HepG2 (cell line): Measurements from ENCODE around the gene GAL3ST2. TPM values are rescaled to one million over a fixed set of nuclear protein-coding genes. Genes with fewer than 3 reads are reported as not detected.

ENCODE experiments used
- ARID2 ChIP-seq: sonication (generic); formaldehyde crosslinking; IDR thresholded peaks from 2 replicates; pipeline ENCODE4 v1.8.1; 2022; ENCODE audit warnings: mild to moderate bottlenecking, missing genetic modification reagents, borderline replicate concordance
- ATF7 ChIP-seq, 2 experiments: fragments of 450-650 bp in 1 of 2; sonication (generic) in 1 of 2; formaldehyde crosslinking in 1 of 2; IDR thresholded peaks; 2 replicates each; pipeline versions ENCODE4 v1.4.0 to v1.6.1; 2016 to 2020; ENCODE audit warnings: antibody characterized with exemption in 1 of 2, mild to moderate bottlenecking in 1 of 2, missing genetic modification reagents in 1 of 2
- ATF7-NPFF ChIP-seq: sonication (generic); formaldehyde crosslinking; IDR thresholded peaks from 2 replicates; pipeline ENCODE4 v1.8.1; 2023; ENCODE audit warnings: mild to moderate bottlenecking, low read depth, missing genetic modification reagents, moderate library complexity
- CENPT ChIP-seq: sonication (generic); formaldehyde crosslinking; IDR thresholded peaks from 2 replicates; pipeline ENCODE4 v1.8.0; 2022; ENCODE audit warnings: low read depth, mild to moderate bottlenecking, moderate library complexity, missing genetic modification reagents
- ELK4 ChIP-seq: sonication (generic); formaldehyde crosslinking; IDR thresholded peaks from 2 replicates; pipeline ENCODE4 v1.9.0; 2021; ENCODE audit warnings: missing genetic modification reagents, borderline replicate concordance
- HDAC2 ChIP-seq: sonication (generic); formaldehyde crosslinking; IDR thresholded peaks from 2 replicates; pipeline ENCODE4 v1.4.0; 2020; ENCODE audit warnings: missing genetic modification reagents
- KDM6A ChIP-seq: IDR thresholded peaks from 2 replicates; pipeline ENCODE4 v1.6.1; 2016; ENCODE audit warnings: low read depth
- MAFF ChIP-seq: IDR thresholded peaks from 2 replicates; pipeline ENCODE4 v1.6.1; 2011; ENCODE audit warnings: low read depth, low read length, improper control_type of control experiment
- PBX2 ChIP-seq: IDR thresholded peaks from 2 replicates; pipeline ENCODE4 v1.6.1; 2016; ENCODE audit warnings: control low read depth
- RBAK ChIP-seq: sonication (generic); formaldehyde crosslinking; IDR thresholded peaks from 2 replicates; pipeline ENCODE4 v1.5.1; 2020; ENCODE audit warnings: mild to moderate bottlenecking, missing genetic modification reagents
- SAFB2 ChIP-seq: sonication (generic); formaldehyde crosslinking; IDR thresholded peaks from 2 replicates; pipeline ENCODE4 v1.5.1; 2020; ENCODE audit warnings: missing genetic modification reagents, low read depth, mild to moderate bottlenecking, borderline replicate concordance
- SNAPC4 ChIP-seq: sonication (generic); formaldehyde crosslinking; IDR thresholded peaks from 2 replicates; pipeline ENCODE4 v1.4.0; 2020; ENCODE audit warnings: mild to moderate bottlenecking, missing genetic modification reagents
- TFAP4 ChIP-seq: sonication (generic); IDR thresholded peaks from 2 replicates; pipeline ENCODE4 v1.6.1; 2016; ENCODE audit warnings: low read depth, borderline replicate concordance
- ZNF430 ChIP-seq: sonication (generic); formaldehyde crosslinking; IDR thresholded peaks from 2 replicates; pipeline ENCODE4 v1.9.0; 2021; ENCODE audit warnings: mild to moderate bottlenecking, missing genetic modification reagents
- ZNF558 ChIP-seq: sonication (generic); formaldehyde crosslinking; IDR thresholded peaks from 2 replicates; pipeline ENCODE4 v1.9.0; 2022; ENCODE audit warnings: mild to moderate bottlenecking, missing genetic modification reagents, borderline replicate concordance
- ZNF598 ChIP-seq: sonication (generic); formaldehyde crosslinking; IDR thresholded peaks from 2 replicates; pipeline ENCODE4 v1.5.1; 2020; ENCODE audit warnings: mild to moderate bottlenecking, missing genetic modification reagents, borderline replicate concordance
- ZNF878 ChIP-seq: sonication (generic); formaldehyde crosslinking; IDR thresholded peaks from 2 replicates; pipeline ENCODE4 v1.8.1; 2023; ENCODE audit warnings: mild to moderate bottlenecking, missing genetic modification reagents, moderate library complexity
- ZSCAN22 ChIP-seq: sonication (generic); formaldehyde crosslinking; IDR thresholded peaks from 2 replicates; pipeline ENCODE4 v1.4.0; 2020; ENCODE audit warnings: mild to moderate bottlenecking, missing genetic modification reagents
- polyA plus RNA-seq, 8 experiments: library from polyadenylated mRNA; depleted of rRNA in 3 of 8; stranded (reverse) in 7 of 8; unstranded in 1 of 8; fragments of >200 nt; fragmentation: Illumina TruSeq in 4 of 8; extraction: Trizol in 4 of 8; gene quantifications; 2 replicates each; pipeline versions ENCODE4 v1.2.1 to v1.2.3, GENCODE V29; 2011 to 2016; ENCODE audit warnings: low read depth in 4 of 8, missing spikeins in 1 of 8, mixed read lengths in 1 of 8; ENCODE audit not compliant: insufficient read depth in 1 of 8
- total RNA-seq, 5 experiments: library from RNA; depleted of rRNA; stranded (reverse); fragments of >200 nt; fragmentation: Illumina TruSeq; extraction: Trizol; gene quantifications; 2 replicates each; pipeline ENCODE4 v1.2.3, GENCODE V29; 2016; ENCODE audit warnings: low read depth in 1 of 5

The GAL3ST2 gene
- total and polyA plus RNA-seq, 2 of the 13 experiments (the other 11 are each of a cell fraction or from before 2014, with no cell fraction given): 0.17 to 0.20 TPM

- TF ChIP-seq PBX2 (CRISPR knock-in tag) (no peak), RBAK (0 out of 2 replicates have a peak, but pooled peaks have one; percentile 50), ZNF558 (CRISPR knock-in tag) (peak; percentile 53; the same call in 1 of the 2 replicates), TFAP4 (0 out of 2 replicates have a peak, but pooled peaks have one; percentile 15), ATF7 (IDR thresholded peaks at IDR 0.05) (no peak), ATF7 (CRISPR knock-in tag; IDR thresholded peaks at IDR 0.05) (no peak; the same call in 1 of the 2 replicates), ZSCAN22 (CRISPR knock-in tag) (peak; percentile 61; the same call in 1 of the 2 replicates), ZNF598 (CRISPR knock-in tag) (peak; percentile 94; the same call in 1 of the 2 replicates), ARID2 (CRISPR knock-in tag) (no peak; the same call in 1 of the 2 replicates), KDM6A (CRISPR knock-in tag) (no peak), CENPT (CRISPR knock-in tag) (peak; percentile 70; the same call in 1 of the 2 replicates), SNAPC4 (CRISPR knock-in tag) (0 out of 2 replicates have a peak, but pooled peaks have one; percentile 17), ATF7-NPFF (CRISPR knock-in tag) (peak; percentile 99), HDAC2 (CRISPR knock-in tag) (peak; percentile 67), SAFB2 (CRISPR knock-in tag) (peak; percentile 78), ELK4 (CRISPR knock-in tag) (no peak), MAFF (no peak), ZNF878 (CRISPR knock-in tag) (peak; percentile 65), ZNF430 (CRISPR knock-in tag) (peak; percentile 98)
Measured at GRCh38 chr2:241771286-241772062, 5.1 kb upstream of the GAL3ST2 start (continued).
